Stimulated activated CD8-positive, alpha-beta memory T cell treated with anti-CD3 and anti-CD28 coated beads, Interleukin-12 subunit alpha, Interleukin-12 subunit beta, amount 100 ng/mL, for 4 hours (primary cell): ENCODE results near the gene OLFML1.

Experiments
- DNase-seq: peaks from one replicate; pipeline ENCODE4 v3.0.0-alpha.2; 2020; ENCODE audit warnings: low read depth

Gene OLFML1

GRCh38 chr11:7532405-7533145, 47.3 kb downstream of the OLFML1 start:
- DNase-seq, result no peak

- no peak for DNase-seq
Measured at GRCh38 chr11:7533199-7534041, 48.1 kb downstream of the OLFML1 start.

- DNase-seq, result no peak
Measured at GRCh38 chr11:7534042-7534378, 48.7 kb downstream of the OLFML1 start.

- no peak for DNase-seq
Measured at GRCh38 chr11:7536100-7536499, 50.8 kb downstream of the OLFML1 start.

GRCh38 chr11:7537265-7537664, 52.0 kb downstream of the OLFML1 start:
- DNase-seq, result no peak

GRCh38 chr11:7538031-7538430, 52.7 kb downstream of the OLFML1 start:
- DNase-seq, result no peak

GRCh38 chr11:7538466-7539454, 53.5 kb downstream of the OLFML1 start:
- no peak for DNase-seq

GRCh38 chr11:7540830-7541555, 55.7 kb downstream of the OLFML1 start:
- no peak for DNase-seq

GRCh38 chr11:7543302-7543701, 58.0 kb downstream of the OLFML1 start:
- no peak for DNase-seq

GRCh38 chr11:7544021-7544420, 58.7 kb downstream of the OLFML1 start:
- no peak for DNase-seq

- no peak for DNase-seq
Measured at GRCh38 chr11:7545611-7546010, 60.3 kb downstream of the OLFML1 start.

- DNase-seq, result no peak
Measured at GRCh38 chr11:7546324-7546791, 61.1 kb downstream of the OLFML1 start.

GRCh38 chr11:7547687-7548086, 62.4 kb downstream of the OLFML1 start:
- no peak for DNase-seq

- no peak for DNase-seq
Measured at GRCh38 chr11:7548659-7549274, 63.5 kb downstream of the OLFML1 start.

- no peak for DNase-seq
Measured at GRCh38 chr11:7549681-7550080, 64.4 kb downstream of the OLFML1 start.

- no peak for DNase-seq
Measured at GRCh38 chr11:7551571-7551970, 66.3 kb downstream of the OLFML1 start.

- DNase-seq, result no peak
Measured at GRCh38 chr11:7552666-7553065, 67.4 kb downstream of the OLFML1 start.

GRCh38 chr11:7555052-7555699, 69.9 kb downstream of the OLFML1 start:
- DNase-seq, result no peak

- DNase-seq, result no peak
Measured at GRCh38 chr11:7558046-7558445, 72.7 kb downstream of the OLFML1 start.
